Measurements from ENCODE around the gene CHURC1. TPM values are rescaled to one million over a fixed set of nuclear protein-coding genes. Genes with fewer than 3 reads are reported as not detected.

The CHURC1 gene
- total and polyA plus RNA-seq, 2 experiments from 2014 or later, result 42.0 to 218 TPM

GRCh38 chr14:64951291-64951690 is 37.0 kb downstream of the CHURC1 start:
- Histone ChIP-seq H3K4me1 (ENCODE audit: insufficient read depth) (peaks cover 16% of the 10 kb centered on the region), H2AFZ (no peak overlapping the region), H3K4me3 (no peak overlapping the region), H3K27ac (ENCODE audit: low read depth) (no peak overlapping the region), H3K36me3 (ENCODE audit: insufficient read depth) (peaks cover 5% of the 10 kb centered on the region; the same call in 1 of the 2 replicates), H3K4me2 (no peak overlapping the region), H3K27me3 (ENCODE audit: insufficient read depth) (no peaks in the 10 kb centered on the region), H3K79me2 (replicated peaks; ENCODE audit: insufficient read depth) (no peaks in the 10 kb centered on the region; the same call in 1 of the 2 replicates), H3K9me2 (ENCODE audit: insufficient read depth) (no peaks in the 10 kb centered on the region), H4K20me1 (replicated peaks; ENCODE audit: insufficient read depth) (no peaks in the 10 kb centered on the region), H3F3A (replicated peaks; ENCODE audit: low read depth) (no peaks in the 10 kb centered on the region)
- no peaks in the 10 kb centered on the region; the same call in 2 of the 3 replicates for H3K9me3 Mint-ChIP-seq
- ATAC-seq, result no peak
- H3K27me3 Mint-ChIP-seq (ENCODE audit: insufficient read depth, low read depth, poor library complexity), result peaks cover 4% of the 10 kb centered on the region
- DNase-seq (ENCODE audit: low spot score), result no peak
- H3K4me1 Mint-ChIP-seq, result peaks cover 27% of the 10 kb centered on the region
- no peak overlapping the region for H3K4me3 Mint-ChIP-seq
- no peak overlapping the region for H3K27ac Mint-ChIP-seq
- H3K36me3 Mint-ChIP-seq (ENCODE audit: low read depth), result peaks cover 33% of the 10 kb centered on the region
- TF ChIP-seq ZNF114 (CRISPR knock-in tag; IDR thresholded peaks at IDR 0.05) (no peak), NANOG (IDR thresholded peaks at IDR 0.05; ENCODE audit: borderline replicate concordance) (no peak), ETS1 (IDR thresholded peaks at IDR 0.05) (no peak), EZH2phosphoT487 (IDR thresholded peaks at IDR 0.05; ENCODE audit: unreplicated experiment) (no peak), JUNB (IDR thresholded peaks at IDR 0.05; ENCODE audit: unreplicated experiment) (no peak), EZH2 (IDR thresholded peaks at IDR 0.05; ENCODE audit: low read depth, unreplicated experiment) (no peak), STAT1 (IDR thresholded peaks at IDR 0.05; ENCODE audit: unreplicated experiment) (no peak), CTCF (conservative IDR thresholded peaks at IDR 0.05; ENCODE audit: low read depth in 2 of 2) (no peak), ZNF462 (CRISPR knock-in tag; IDR thresholded peaks at IDR 0.05) (no peak), CREB1 (CRISPR knock-in tag; IDR thresholded peaks at IDR 0.05; ENCODE audit: low read depth) (no peak), REST (IDR thresholded peaks at IDR 0.05; ENCODE audit: unreplicated experiment) (no peak), ZNF331 (CRISPR knock-in tag; IDR thresholded peaks at IDR 0.05; ENCODE audit: low read depth) (no peak), POLR2AphosphoS5 (IDR thresholded peaks at IDR 0.05; ENCODE audit: low read depth) (no peak)
